HG02763 (cell line): ENCODE data around the gene SRF.

ENCODE experiments used
- ATAC-seq: cut with Tn5 transposase; IDR thresholded peaks from one replicate; pipeline ENCODE4 v1.9.1; 2021; ENCODE audit warnings: mild to moderate bottlenecking, moderate library complexity; ENCODE audit not compliant: unreplicated experiment

Gene SRF

DNA sequence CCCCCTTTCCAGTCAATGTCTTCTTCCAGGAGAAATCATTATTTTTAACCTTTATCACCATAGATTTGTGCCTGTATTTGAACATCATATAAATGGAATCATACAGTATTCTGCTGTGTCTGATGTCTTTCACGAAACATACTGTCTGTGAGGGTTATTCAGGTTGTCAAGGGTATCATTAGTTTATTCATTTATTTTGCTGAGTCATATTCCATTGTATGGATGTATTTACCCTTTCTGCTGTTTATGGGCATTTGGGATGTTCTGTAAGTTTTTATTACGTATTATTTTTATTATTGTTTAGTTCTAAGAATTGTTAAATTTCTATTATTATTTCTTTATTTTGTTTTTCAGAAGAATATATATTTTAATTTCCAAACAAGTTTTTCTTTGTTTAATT lies 36.2 kb downstream of the SRF start:
- no peak for ATAC-seq

- ATAC-seq, result no peak
Observed at GRCh38 chr6:43211955-43212354, 40.9 kb downstream of the SRF start.

DNA sequence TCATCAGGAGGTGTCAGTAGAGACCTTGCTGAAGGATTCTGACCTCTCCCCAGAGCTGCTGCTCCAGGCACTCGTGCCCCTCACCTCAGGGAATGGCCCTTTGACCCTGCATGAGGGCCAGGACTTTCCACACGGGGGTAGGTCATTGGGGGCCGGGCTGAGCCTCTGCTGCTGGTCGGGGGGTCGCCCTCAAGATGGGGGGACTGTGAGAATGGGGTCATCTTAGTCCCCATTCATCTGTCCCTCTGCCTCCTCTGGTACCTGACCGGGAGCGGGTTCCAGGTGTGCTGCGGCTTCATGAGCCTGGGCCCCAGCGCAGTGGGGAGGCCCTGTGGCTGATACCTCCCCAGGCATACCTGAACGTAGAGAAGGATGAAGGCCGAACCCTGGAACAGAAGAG lies 42.4 kb downstream of the SRF start:
- ATAC-seq, result no peak

DNA sequence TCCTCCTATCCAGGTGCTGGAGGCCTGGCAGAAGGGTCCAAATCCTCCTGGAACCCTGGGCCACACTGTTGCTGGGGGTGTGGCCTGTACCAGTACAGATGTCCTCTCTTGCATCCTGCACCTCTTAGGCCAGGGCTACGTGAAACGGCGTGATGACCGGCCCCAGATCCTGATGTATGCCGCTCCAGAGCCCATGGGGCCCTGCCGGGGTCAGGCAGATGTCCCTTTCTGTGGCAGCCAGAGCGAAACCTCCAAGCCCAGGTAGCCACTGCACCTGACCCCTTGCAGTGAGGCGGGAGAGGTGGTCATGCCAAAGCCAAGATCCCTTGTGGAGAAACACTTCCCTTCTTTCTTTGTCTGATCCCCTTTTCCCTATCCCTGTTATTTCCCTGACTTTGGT lies 44.0 kb downstream of the SRF start:
- ATAC-seq, result no peak

GRCh38 chr6:43216200-43216599 lies 45.1 kb downstream of the SRF start:
- no peak for ATAC-seq

- no peak for ATAC-seq
Observed at GRCh38 chr6:43217351-43217750, 46.3 kb downstream of the SRF start.

- no peak for ATAC-seq
Observed at GRCh38 chr6:43219119-43219518, 48.0 kb downstream of the SRF start.

DNA sequence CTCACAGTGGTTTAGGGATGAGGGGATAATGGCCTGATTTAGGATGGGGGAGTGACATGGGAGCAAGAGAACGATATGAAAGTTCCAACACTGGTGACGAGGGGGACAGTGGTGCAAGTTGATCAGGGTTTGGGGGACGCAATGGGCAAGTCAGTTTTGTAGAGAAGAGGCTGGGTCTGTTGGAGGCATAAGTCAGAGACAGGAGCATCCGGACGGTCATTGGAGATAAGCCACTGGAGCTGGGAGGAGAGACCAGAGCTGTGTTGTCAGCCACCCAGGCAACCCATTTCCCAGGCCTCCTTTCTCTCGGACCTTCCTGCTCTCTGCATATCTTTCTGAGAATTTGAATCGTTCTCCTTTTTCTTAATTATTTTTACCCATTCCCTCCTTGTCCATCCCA lies 48.7 kb downstream of the SRF start:
- ATAC-seq, result no peak

- no peak for ATAC-seq
Observed at GRCh38 chr6:43220439-43220951, 49.4 kb downstream of the SRF start.

- no peak for ATAC-seq
Observed at GRCh38 chr6:43221046-43221972, 50.2 kb downstream of the SRF start.

DNA sequence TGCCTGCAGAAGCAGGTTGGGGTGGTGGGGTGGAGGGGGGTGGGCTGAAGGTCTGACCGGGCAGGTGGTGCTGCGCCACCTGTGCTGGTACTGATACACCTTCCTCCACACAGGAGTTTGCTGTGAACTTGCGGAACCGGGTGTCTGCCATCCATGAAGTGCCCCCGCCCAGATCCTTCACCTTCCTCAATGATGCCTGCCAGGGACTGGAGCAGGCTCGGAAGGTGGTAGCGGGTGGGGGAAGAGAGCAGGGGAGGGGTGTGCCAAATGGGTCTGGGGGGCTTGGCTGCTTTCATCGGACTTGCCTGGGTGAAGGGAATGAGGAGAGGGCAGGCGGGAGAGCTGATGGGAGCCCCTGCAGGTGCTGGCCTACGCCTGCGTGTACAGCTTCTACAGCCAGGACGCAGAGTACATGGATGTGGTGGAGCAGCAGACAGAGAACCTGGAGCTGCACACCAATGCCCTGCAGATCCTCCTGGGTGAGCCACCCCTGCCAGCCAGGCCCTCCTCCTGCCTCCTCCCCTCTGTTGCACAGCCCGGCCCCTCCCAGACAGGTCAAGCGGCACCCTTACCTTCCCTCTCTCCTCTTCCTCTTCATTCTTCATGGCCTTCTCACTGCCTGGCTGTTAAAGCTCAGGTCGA lies 51.5 kb downstream of the SRF start:
- ATAC-seq, result no peak

- ATAC-seq, result no peak
Observed at GRCh38 chr6:43223175-43223574, 52.1 kb downstream of the SRF start.

GRCh38 chr6:43226192-43226851 lies 55.3 kb downstream of the SRF start:
- ATAC-seq, result no peak

DNA sequence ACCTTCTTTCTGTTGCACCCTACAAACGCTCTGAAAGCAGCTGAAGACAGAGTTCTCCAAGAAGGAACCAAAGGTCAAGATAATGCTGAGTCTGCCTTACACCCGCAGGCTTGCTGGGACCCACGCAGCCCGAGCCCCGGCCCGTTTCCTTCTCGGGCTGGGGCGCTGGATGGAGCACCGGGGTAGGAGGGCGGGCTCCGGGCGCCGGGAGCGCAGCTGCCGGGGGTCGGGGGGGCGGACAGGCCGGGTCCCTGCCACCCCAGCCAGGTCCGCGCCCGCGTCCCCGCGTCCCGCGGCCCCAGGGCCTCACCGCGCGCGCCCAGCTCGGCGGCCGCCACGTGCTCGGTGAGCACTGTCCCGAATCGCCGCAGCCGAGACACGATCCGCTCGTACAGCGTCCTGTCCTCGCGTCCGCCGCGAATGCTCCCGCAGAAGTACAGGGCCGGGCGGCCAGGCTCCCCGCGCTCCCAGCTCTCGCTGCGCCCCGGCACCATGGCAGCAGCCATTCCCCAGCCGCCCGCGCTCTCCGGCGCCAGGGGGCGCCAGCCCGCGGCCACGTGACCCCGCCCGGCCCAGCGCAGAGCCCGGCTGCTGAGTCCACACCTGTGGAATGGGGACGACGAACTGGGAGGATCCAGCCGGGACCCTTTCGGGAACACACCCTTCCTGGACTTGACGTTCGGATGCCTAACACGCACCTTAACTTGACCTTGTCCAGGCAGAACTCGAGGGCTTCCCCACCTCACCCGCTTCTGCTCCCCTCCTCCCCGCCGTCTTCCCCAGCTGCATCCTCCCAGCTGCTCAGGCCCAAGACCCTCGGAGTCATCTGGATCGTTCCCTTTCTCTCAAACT lies 58.1 kb downstream of the SRF start, which contains the start of gene DNPH1:
DNPH1 (minus strand) TSS at position 531 of the 852 bp plus-strand sequence; CDS start at position 506, 25 bp downstream.
- ATAC-seq, result peak; percentile 77

- ATAC-seq, result no peak
Observed at GRCh38 chr6:43229803-43230620, 58.9 kb downstream of the SRF start.

GRCh38 chr6:43231053-43231452 lies 60.0 kb downstream of the SRF start:
- ATAC-seq, result no peak
